GM12875 (cell line): Measurements from ENCODE around the gene MAGI2.
A peak's percentile ranks its signal among the peaks of the same experiment; 100 is the strongest.

ENCODE experiments used
- H3K4me3 ChIP-seq: one replicate; pipeline ENCODE4 v1.5.1; 2011; ENCODE audit warnings: low read depth, low read length, control low read depth
- TF ChIP-seq, protein P1 (sequence below): IDR thresholded peaks from 2 replicates; pipeline ENCODE4 v1.5.1; 2011; ENCODE audit warnings: low read depth, mild to moderate bottlenecking, control low read depth, inconsistent platforms, low read length, moderate library complexity, borderline replicate concordance; ENCODE audit not compliant: insufficient read depth

MAGI2 gene

DNA sequence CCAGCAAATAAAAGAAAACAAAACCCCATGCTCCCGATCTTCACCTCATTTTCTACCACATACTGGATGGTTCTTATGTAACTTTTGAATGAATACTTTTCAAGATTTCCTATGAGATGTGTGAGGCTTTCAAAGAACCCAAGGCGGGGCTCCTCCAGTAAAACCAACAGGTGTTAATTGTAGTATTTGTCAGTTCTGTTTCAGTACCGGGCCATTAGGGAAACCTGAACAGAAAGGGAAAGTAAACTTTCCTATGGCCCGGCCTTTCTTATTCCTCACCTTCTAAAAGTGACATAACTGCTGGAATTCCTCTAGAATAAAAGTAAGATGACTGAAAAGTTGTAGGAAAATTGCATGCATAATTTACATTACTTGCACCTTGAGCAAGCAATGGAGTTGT is 672.9 kb downstream of the MAGI2 start:
- TF ChIP-seq, protein P1, sequence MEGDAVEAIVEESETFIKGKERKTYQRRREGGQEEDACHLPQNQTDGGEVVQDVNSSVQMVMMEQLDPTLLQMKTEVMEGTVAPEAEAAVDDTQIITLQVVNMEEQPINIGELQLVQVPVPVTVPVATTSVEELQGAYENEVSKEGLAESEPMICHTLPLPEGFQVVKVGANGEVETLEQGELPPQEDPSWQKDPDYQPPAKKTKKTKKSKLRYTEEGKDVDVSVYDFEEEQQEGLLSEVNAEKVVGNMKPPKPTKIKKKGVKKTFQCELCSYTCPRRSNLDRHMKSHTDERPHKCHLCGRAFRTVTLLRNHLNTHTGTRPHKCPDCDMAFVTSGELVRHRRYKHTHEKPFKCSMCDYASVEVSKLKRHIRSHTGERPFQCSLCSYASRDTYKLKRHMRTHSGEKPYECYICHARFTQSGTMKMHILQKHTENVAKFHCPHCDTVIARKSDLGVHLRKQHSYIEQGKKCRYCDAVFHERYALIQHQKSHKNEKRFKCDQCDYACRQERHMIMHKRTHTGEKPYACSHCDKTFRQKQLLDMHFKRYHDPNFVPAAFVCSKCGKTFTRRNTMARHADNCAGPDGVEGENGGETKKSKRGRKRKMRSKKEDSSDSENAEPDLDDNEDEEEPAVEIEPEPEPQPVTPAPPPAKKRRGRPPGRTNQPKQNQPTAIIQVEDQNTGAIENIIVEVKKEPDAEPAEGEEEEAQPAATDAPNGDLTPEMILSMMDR: no peak
- no peak overlapping the region for H3K4me3 ChIP-seq

GRCh38 chr7:78779788-78780187 is 673.7 kb downstream of the MAGI2 start:
- TF ChIP-seq, protein P1: no peak

GRCh38 chr7:78777829-78778228 is 675.6 kb downstream of the MAGI2 start:
- no peak overlapping the region for H3K4me3 ChIP-seq
- TF ChIP-seq, protein P1: no peak

More at GRCh38 chr7:78779788-78780187, 673.7 kb downstream of the MAGI2 start:
- no peak overlapping the region for H3K4me3 ChIP-seq

- H3K4me3 ChIP-seq: peak overlapping the region; percentile 72
- TF ChIP-seq, protein P1: no peak
These were observed 682.8 kb downstream of the MAGI2 start for GRCh38 chr7:78770422-78771410.

- TF ChIP-seq, protein P1: no peak
- peak overlapping the region; percentile 72 for H3K4me3 ChIP-seq
These were observed 683.9 kb downstream of the MAGI2 start for GRCh38 chr7:78769481-78770101.

- TF ChIP-seq, protein P1: no peak
- H3K4me3 ChIP-seq: peak overlapping the region; percentile 72
These were observed 684.6 kb downstream of the MAGI2 start for GRCh38 chr7:78768859-78769258.
